Stimulated activated CD4-positive, alpha-beta T cell treated with anti-CD3 and anti-CD28 coated beads, Interleukin-1b, Interleukin-23, amount 100 ng/mL, for 4 hours (primary cell): ENCODE results near the gene PUS3.
"Not testable (repeated sequence)": the region's sequence is repeated elsewhere in the genome, so short reads cannot be mapped to it uniquely, and the experiment has no call there.

Experiments used
- DNase-seq, 2 donors: peaks; one replicate each; pipeline ENCODE4 v3.0.0-alpha.2; 2020; ENCODE audit warnings: low read depth in 2 of 2

Gene PUS3

GRCh38 chr11:125865354-125865753, 37.7 kb downstream of the PUS3 start:
- DNase-seq = not testable (repeated sequence)

DNA sequence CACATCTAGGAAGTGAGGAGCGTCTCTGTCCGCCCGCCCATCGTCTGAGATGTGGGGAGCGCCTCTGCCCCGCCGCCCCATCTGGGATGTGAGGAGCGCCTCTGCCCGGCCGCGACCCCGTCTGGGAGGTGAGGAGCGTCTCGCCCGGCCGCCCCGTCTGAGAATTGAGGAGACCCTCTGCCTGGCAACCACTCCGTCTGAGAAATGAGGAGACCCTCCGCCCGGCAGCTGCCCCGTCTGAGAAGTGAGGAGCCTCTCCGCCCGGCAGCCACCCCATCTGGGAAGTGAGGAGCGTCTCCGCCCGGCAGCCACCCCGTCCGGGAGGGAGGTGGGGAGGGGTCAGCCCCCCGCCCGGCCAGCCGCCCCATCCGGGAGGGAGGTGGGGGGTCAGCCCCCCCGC, 40.2 kb downstream of the PUS3 start:
- not testable (repeated sequence) for DNase-seq

DNA sequence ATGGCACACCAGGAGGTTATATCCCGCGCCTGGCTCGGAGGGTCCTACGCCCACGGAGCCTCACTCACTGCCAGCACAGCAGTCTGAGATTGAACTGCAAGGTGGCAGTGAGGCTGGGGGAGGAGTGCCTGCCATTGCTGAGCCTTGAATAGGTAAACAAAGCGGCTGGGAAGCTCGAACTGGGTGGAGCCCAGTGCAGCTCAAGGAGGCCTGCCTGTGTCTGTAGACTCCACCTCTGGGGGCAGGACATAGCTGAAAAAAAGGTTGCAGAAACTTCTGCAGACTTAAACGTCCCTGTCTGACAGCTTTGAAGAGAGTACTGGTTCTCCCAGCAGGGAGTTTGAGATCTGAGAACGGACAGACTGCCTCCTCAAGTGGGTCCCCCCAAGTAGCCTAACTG, 45.3 kb downstream of the PUS3 start:
- DNase-seq = not testable (repeated sequence)

GRCh38 chr11:125846188-125846587, 56.8 kb downstream of the PUS3 start:
- DNase-seq = no peak
